GM10266 (cell line): ENCODE data around the gene SBDS.
"Not testable (repeated sequence)": the region's sequence is repeated elsewhere in the genome, so short reads cannot be mapped to it uniquely, and the experiment has no call there.

Experiments used
- DNase-seq: peaks from one replicate; pipeline ENCODE4 v3.0.0; 2012; ENCODE audit errors: extremely low spot score
- CTCF ChIP-seq: IDR thresholded peaks from 2 replicates; pipeline ENCODE4 v1.5.1; 2012; ENCODE audit warnings: mild to moderate bottlenecking, low read depth; ENCODE audit not compliant: control insufficient read depth, insufficient read depth; ENCODE audit errors: missing control alignments

The SBDS gene

GRCh38 chr7:67021260-67021659 is 25.9 kb upstream of the SBDS start:
- no peak for TF ChIP-seq CTCF
- DNase-seq = no peak

- no peak for DNase-seq
- TF ChIP-seq CTCF = no peak
Observed at GRCh38 chr7:67019562-67020390, 24.4 kb upstream of the SBDS start.

GRCh38 chr7:67018940-67019339 is 23.6 kb upstream of the SBDS start:
- no peak for DNase-seq
- TF ChIP-seq CTCF = no peak

- not testable (repeated sequence) for DNase-seq
Observed at GRCh38 chr7:67017971-67018370, 22.6 kb upstream of the SBDS start.

- not testable (repeated sequence) for DNase-seq
Observed at GRCh38 chr7:67014076-67014622, 18.8 kb upstream of the SBDS start.

GRCh38 chr7:67009677-67010076 is 14.3 kb upstream of the SBDS start:
- not testable (repeated sequence) for DNase-seq

GRCh38 chr7:67008260-67008659 is 12.9 kb upstream of the SBDS start:
- TF ChIP-seq CTCF = no peak
- DNase-seq = no peak

GRCh38 chr7:67006965-67007364 is 11.6 kb upstream of the SBDS start:
- no peak for DNase-seq
- no peak for TF ChIP-seq CTCF

GRCh38 chr7:67004145-67004544 is 8.8 kb upstream of the SBDS start:
- DNase-seq = not testable (repeated sequence)
